ENCODE results near the gene PRKAR1A. TPM values are rescaled to one million over a fixed set of nuclear protein-coding genes. Genes with fewer than 3 reads are reported as not detected.
A peak's percentile ranks its signal among the peaks of the same experiment; 100 is the strongest.
"Not testable (repeated sequence)": the region's sequence is repeated elsewhere in the genome, so short reads cannot be mapped to it uniquely, and the experiment has no call there.

Gene PRKAR1A
- total RNA-seq, 1 experiment from 2014 or later: 106 TPM

GRCh38 chr17:68498479-68499326, 13.5 kb upstream of the PRKAR1A start:
- no peaks in the 10 kb centered on the region for H3K27me3 ChIP-seq (ENCODE audit: control insufficient read depth, insufficient read depth, low read length)
- H3K4me3 ChIP-seq (ENCODE audit: insufficient read depth, low read depth, low read length): no peak overlapping the region
- DNase-seq: no peak
- H3K36me3 ChIP-seq (replicated peaks; ENCODE audit: control insufficient read depth, insufficient read depth, low read length): no peaks in the 10 kb centered on the region

- DNase-seq: no peak
- no peaks in the 10 kb centered on the region for H3K36me3 ChIP-seq (replicated peaks; ENCODE audit: control insufficient read depth, insufficient read depth, low read length)
- H3K27me3 ChIP-seq (ENCODE audit: control insufficient read depth, insufficient read depth, low read length): no peaks in the 10 kb centered on the region
- H3K4me3 ChIP-seq (ENCODE audit: insufficient read depth, low read depth, low read length): no peak overlapping the region
These were observed 12.6 kb upstream of the PRKAR1A start for GRCh38 chr17:68499587-68499986.

GRCh38 chr17:68501074-68501473, 11.2 kb upstream of the PRKAR1A start:
- no peaks in the 10 kb centered on the region for H3K27me3 ChIP-seq (ENCODE audit: control insufficient read depth, insufficient read depth, low read length)
- H3K36me3 ChIP-seq (replicated peaks; ENCODE audit: control insufficient read depth, insufficient read depth, low read length): no peaks in the 10 kb centered on the region
- no peak for DNase-seq
- no peak overlapping the region for H3K4me3 ChIP-seq (ENCODE audit: insufficient read depth, low read depth, low read length)

GRCh38 chr17:68505951-68506350, 6.3 kb upstream of the PRKAR1A start:
- no peak for DNase-seq
- Histone ChIP-seq H3K27me3 (ENCODE audit: control insufficient read depth, insufficient read depth, low read length) (no peaks in the 10 kb centered on the region), H3K36me3 (replicated peaks; ENCODE audit: control insufficient read depth, insufficient read depth, low read length) (no peaks in the 10 kb centered on the region), H3K4me3 (ENCODE audit: insufficient read depth, low read depth, low read length) (no peak overlapping the region)

GRCh38 chr17:68507576-68507975, 4.7 kb upstream of the PRKAR1A start:
- no peaks in the 10 kb centered on the region for H3K27me3 ChIP-seq (ENCODE audit: control insufficient read depth, insufficient read depth, low read length)
- H3K36me3 ChIP-seq (replicated peaks; ENCODE audit: control insufficient read depth, insufficient read depth, low read length): no peaks in the 10 kb centered on the region
- H3K4me3 ChIP-seq (ENCODE audit: insufficient read depth, low read depth, low read length): no peak overlapping the region
- DNase-seq: no peak

GRCh38 chr17:68509141-68510057, 2.8 kb upstream of the PRKAR1A start:
- no peak overlapping the region for H3K4me3 ChIP-seq (ENCODE audit: insufficient read depth, low read depth, low read length)
- DNase-seq: no peak
- no peaks in the 10 kb centered on the region for H3K27me3 ChIP-seq (ENCODE audit: control insufficient read depth, insufficient read depth, low read length)
- no peaks in the 10 kb centered on the region for H3K36me3 ChIP-seq (replicated peaks; ENCODE audit: control insufficient read depth, insufficient read depth, low read length)

GRCh38 chr17:68511254-68511670, 968 bp upstream of the PRKAR1A start:
- no peak for DNase-seq
- peak overlapping the region; percentile 84 for H3K4me3 ChIP-seq (ENCODE audit: insufficient read depth, low read depth, low read length)

GRCh38 chr17:68511671-68512246, 471 bp upstream of the PRKAR1A start:
- DNase-seq: peak; percentile 87
- H3K36me3 ChIP-seq (replicated peaks; ENCODE audit: control insufficient read depth, insufficient read depth, low read length): peaks cover 9% of the 10 kb centered on the region
- H3K4me3 ChIP-seq (ENCODE audit: insufficient read depth, low read depth, low read length): peak overlapping the region; percentile 84
- no peaks in the 10 kb centered on the region for H3K27me3 ChIP-seq (ENCODE audit: control insufficient read depth, insufficient read depth, low read length)

More at GRCh38 chr17:68511254-68511670, 968 bp upstream of the PRKAR1A start:
- Histone ChIP-seq H3K27me3 (ENCODE audit: control insufficient read depth, insufficient read depth, low read length) (no peaks in the 10 kb centered on the region), H3K36me3 (replicated peaks; ENCODE audit: control insufficient read depth, insufficient read depth, low read length) (peaks cover 6% of the 10 kb centered on the region)

GRCh38 chr17:68512960-68513474, 787 bp downstream of the PRKAR1A start:
- no peaks in the 10 kb centered on the region for H3K27me3 ChIP-seq (ENCODE audit: control insufficient read depth, insufficient read depth, low read length)
- DNase-seq: peak; percentile 55

GRCh38 chr17:68513932-68514331, 1.7 kb downstream of the PRKAR1A start:
- Histone ChIP-seq H3K36me3 (replicated peaks; ENCODE audit: control insufficient read depth, insufficient read depth, low read length) (peaks cover 22% of the 10 kb centered on the region), H3K4me3 (ENCODE audit: insufficient read depth, low read depth, low read length) (peak overlapping the region; percentile 84; the same call in 1 of the 2 replicates), H3K27me3 (ENCODE audit: control insufficient read depth, insufficient read depth, low read length) (no peaks in the 10 kb centered on the region)
- DNase-seq: no peak

More at GRCh38 chr17:68512960-68513474, 787 bp downstream of the PRKAR1A start:
- Histone ChIP-seq H3K36me3 (replicated peaks; ENCODE audit: control insufficient read depth, insufficient read depth, low read length) (peaks cover 20% of the 10 kb centered on the region), H3K4me3 (ENCODE audit: insufficient read depth, low read depth, low read length) (peak overlapping the region; percentile 84)

GRCh38 chr17:68514831-68515635, 2.8 kb downstream of the PRKAR1A start:
- H3K4me3 ChIP-seq (ENCODE audit: insufficient read depth, low read depth, low read length): no peak overlapping the region
- no peak for DNase-seq
- peaks cover 22% of the 10 kb centered on the region for H3K36me3 ChIP-seq (replicated peaks; ENCODE audit: control insufficient read depth, insufficient read depth, low read length)
- H3K27me3 ChIP-seq (ENCODE audit: control insufficient read depth, insufficient read depth, low read length): no peaks in the 10 kb centered on the region

GRCh38 chr17:68516732-68517131, 4.5 kb downstream of the PRKAR1A start:
- H3K36me3 ChIP-seq (replicated peaks; ENCODE audit: control insufficient read depth, insufficient read depth, low read length): peaks cover 22% of the 10 kb centered on the region
- no peak for DNase-seq
- no peak overlapping the region for H3K4me3 ChIP-seq (ENCODE audit: insufficient read depth, low read depth, low read length)
- no peaks in the 10 kb centered on the region for H3K27me3 ChIP-seq (ENCODE audit: control insufficient read depth, insufficient read depth, low read length)

- H3K36me3 ChIP-seq (replicated peaks; ENCODE audit: control insufficient read depth, insufficient read depth, low read length): peaks cover 22% of the 10 kb centered on the region
- not testable (repeated sequence) for H3K27me3 ChIP-seq (ENCODE audit: control insufficient read depth, insufficient read depth, low read length); H3K4me3 ChIP-seq (ENCODE audit: insufficient read depth, low read depth, low read length); DNase-seq
These were observed 5.4 kb downstream of the PRKAR1A start for GRCh38 chr17:68517605-68518004.
